C4-2B (cell line): ENCODE measurements around the gene SEL1L2.

Source experiments
- ZFX ChIP-seq: fragments of 450-650 bp; IDR thresholded peaks from 2 replicates; pipeline ENCODE4 v1.6.1; 2017
- TF ChIP-seq, protein P1 (sequence below): fragments of 450-650 bp; conservative IDR thresholded peaks from 2 replicates; pipeline ENCODE4 v1.5.1; 2017; ENCODE audit warnings: mild to moderate bottlenecking

DNA sequence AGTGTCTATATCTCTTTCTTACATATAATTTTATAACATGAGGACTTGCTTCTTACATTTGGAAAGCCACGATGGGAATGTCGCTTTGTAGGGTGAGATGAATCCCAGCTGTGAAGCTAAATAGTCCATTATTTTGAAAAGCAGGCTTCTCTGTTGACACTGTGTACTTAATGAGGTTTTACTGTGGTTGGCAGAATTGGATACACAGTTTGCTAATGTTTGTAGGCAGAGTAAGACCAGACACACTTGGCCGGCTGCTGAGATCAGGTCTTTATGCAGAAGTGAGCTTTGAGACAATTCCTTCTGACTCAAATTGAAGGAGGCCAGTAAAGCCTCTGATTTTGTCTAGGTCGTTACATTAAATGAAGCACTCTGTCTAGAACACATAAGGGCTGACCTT, 112.6 kb downstream of the SEL1L2 start:
- TF ChIP-seq, protein P1, sequence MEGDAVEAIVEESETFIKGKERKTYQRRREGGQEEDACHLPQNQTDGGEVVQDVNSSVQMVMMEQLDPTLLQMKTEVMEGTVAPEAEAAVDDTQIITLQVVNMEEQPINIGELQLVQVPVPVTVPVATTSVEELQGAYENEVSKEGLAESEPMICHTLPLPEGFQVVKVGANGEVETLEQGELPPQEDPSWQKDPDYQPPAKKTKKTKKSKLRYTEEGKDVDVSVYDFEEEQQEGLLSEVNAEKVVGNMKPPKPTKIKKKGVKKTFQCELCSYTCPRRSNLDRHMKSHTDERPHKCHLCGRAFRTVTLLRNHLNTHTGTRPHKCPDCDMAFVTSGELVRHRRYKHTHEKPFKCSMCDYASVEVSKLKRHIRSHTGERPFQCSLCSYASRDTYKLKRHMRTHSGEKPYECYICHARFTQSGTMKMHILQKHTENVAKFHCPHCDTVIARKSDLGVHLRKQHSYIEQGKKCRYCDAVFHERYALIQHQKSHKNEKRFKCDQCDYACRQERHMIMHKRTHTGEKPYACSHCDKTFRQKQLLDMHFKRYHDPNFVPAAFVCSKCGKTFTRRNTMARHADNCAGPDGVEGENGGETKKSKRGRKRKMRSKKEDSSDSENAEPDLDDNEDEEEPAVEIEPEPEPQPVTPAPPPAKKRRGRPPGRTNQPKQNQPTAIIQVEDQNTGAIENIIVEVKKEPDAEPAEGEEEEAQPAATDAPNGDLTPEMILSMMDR = no peak
- no peak for TF ChIP-seq ZFX
